SK-N-SH treated with all-trans-retinoic acid at 6 μM for 48 hours (cell line): Measurements from ENCODE around the gene TFR2.

ENCODE experiments used
- ATAC-seq: fragments of 200-7000 bp; cut with Tn5 transposase; 3 replicates; pipeline ENCODE4 v1.9.1; 2020; ENCODE audit warnings: mild to moderate bottlenecking, moderate library complexity
- ARNTL ChIP-seq: fragments of 450-650 bp; formaldehyde crosslinking; IDR thresholded peaks from 2 replicates; pipeline ENCODE4 v1.5.0; 2020; ENCODE audit warnings: low read depth, mild to moderate bottlenecking, moderate library complexity, borderline replicate concordance
- BACH2 ChIP-seq: fragments of 250-450 bp; sonication (Bioruptor Pico); IDR thresholded peaks from 2 replicates; pipeline ENCODE4 v1.9.0; 2021; ENCODE audit warnings: mild to moderate bottlenecking, borderline replicate concordance
- CSDC2 ChIP-seq: fragments of 250-450 bp; sonication (Bioruptor Pico); IDR thresholded peaks from 2 replicates; pipeline ENCODE4 v1.5.0; 2020; ENCODE audit warnings: mild to moderate bottlenecking, moderate library complexity
- ESRRG ChIP-seq: fragments of 250-450 bp; sonication (Bioruptor Pico); IDR thresholded peaks from 2 replicates; pipeline ENCODE4 v1.6.1; 2021; ENCODE audit warnings: mild to moderate bottlenecking
- GLIS3 ChIP-seq: fragments of 250-450 bp; sonication (Bioruptor Pico); IDR thresholded peaks from 2 replicates; pipeline ENCODE4 v1.5.0; 2020; ENCODE audit warnings: mild to moderate bottlenecking, moderate library complexity
- ISL1 ChIP-seq: fragments of 250-450 bp; sonication (Bioruptor Pico); IDR thresholded peaks from 2 replicates; pipeline ENCODE4 v2.1.2; 2022; ENCODE audit warnings: mild to moderate bottlenecking, moderate library complexity
- OSR1 ChIP-seq: fragments of 250-450 bp; sonication (Bioruptor Pico); IDR thresholded peaks from 2 replicates; pipeline ENCODE4 v1.8.0; 2022; ENCODE audit warnings: moderate library complexity, mild to moderate bottlenecking, inconsistent platforms
- PPARA ChIP-seq: fragments of 250-450 bp; sonication (Bioruptor Pico); IDR thresholded peaks from 2 replicates; pipeline ENCODE4 v1.5.0; 2020; ENCODE audit warnings: mild to moderate bottlenecking, borderline replicate concordance
- RARB ChIP-seq: fragments of 250-450 bp; sonication (Bioruptor Pico); IDR thresholded peaks from 2 replicates; pipeline ENCODE4 v1.8.0; 2021; ENCODE audit warnings: mild to moderate bottlenecking, moderate library complexity
- SNAI2 ChIP-seq: fragments of 250-450 bp; sonication (Bioruptor Pico); IDR thresholded peaks from 2 replicates; pipeline ENCODE4 v1.5.0; 2020; ENCODE audit warnings: mild to moderate bottlenecking, moderate library complexity
- TCF4 ChIP-seq: fragments of 250-450 bp; sonication (Bioruptor Pico); IDR thresholded peaks from 2 replicates; pipeline ENCODE4 v1.8.0; 2021; ENCODE audit warnings: mild to moderate bottlenecking, moderate library complexity, borderline replicate concordance
- TOX ChIP-seq: fragments of 250-450 bp; sonication (Bioruptor Pico); IDR thresholded peaks from 2 replicates; pipeline ENCODE4 v1.8.0; 2021; ENCODE audit warnings: mild to moderate bottlenecking, moderate library complexity, borderline replicate concordance
- ZC3H10 ChIP-seq: fragments of 250-450 bp; sonication (Bioruptor Pico); IDR thresholded peaks from 2 replicates; pipeline ENCODE4 v1.5.1; 2021; ENCODE audit warnings: mild to moderate bottlenecking, moderate library complexity
- ZFP3 ChIP-seq: fragments of 250-450 bp; sonication (Bioruptor Pico); IDR thresholded peaks from 2 replicates; pipeline ENCODE4 v1.5.0; 2020; ENCODE audit warnings: mild to moderate bottlenecking, moderate library complexity
- ZFP30 ChIP-seq: fragments of 450-650 bp; formaldehyde crosslinking; IDR thresholded peaks from 2 replicates; pipeline ENCODE4 v1.5.0; 2022; ENCODE audit warnings: mild to moderate bottlenecking, moderate library complexity
- ZNF565 ChIP-seq: fragments of 450-650 bp; formaldehyde crosslinking; conservative IDR thresholded peaks from 2 replicates; pipeline ENCODE4 v1.5.0; 2020; ENCODE audit warnings: low read depth, mild to moderate bottlenecking, moderate library complexity
- ZNF70 ChIP-seq: fragments of 450-650 bp; formaldehyde crosslinking; IDR thresholded peaks from 2 replicates; pipeline ENCODE4 v1.5.0; 2020; ENCODE audit warnings: mild to moderate bottlenecking, moderate library complexity
- ZNF8 ChIP-seq: fragments of 450-650 bp; formaldehyde crosslinking; IDR thresholded peaks from 2 replicates; pipeline ENCODE4 v1.5.0; 2020; ENCODE audit warnings: mild to moderate bottlenecking, moderate library complexity
- TF ChIP-seq, protein P1 (sequence below): fragments of 250-450 bp; sonication (Bioruptor Pico); IDR thresholded peaks from 2 replicates; pipeline ENCODE4 v1.5.1; 2021; ENCODE audit warnings: mild to moderate bottlenecking, moderate library complexity
- TF ChIP-seq, protein P2 (sequence below): fragments of 250-450 bp; sonication (Bioruptor Pico); IDR thresholded peaks from 2 replicates; pipeline ENCODE4 v1.5.0; 2020; ENCODE audit warnings: mild to moderate bottlenecking, moderate library complexity
- TF ChIP-seq, protein P3 (sequence below): fragments of 250-450 bp; sonication (Bioruptor Pico); IDR thresholded peaks from 2 replicates; pipeline ENCODE4 v1.5.1; 2020; ENCODE audit warnings: low read depth, mild to moderate bottlenecking, moderate library complexity
- TF ChIP-seq, protein P4 (sequence below): fragments of 250-450 bp; sonication (Bioruptor Pico); IDR thresholded peaks from 2 replicates; pipeline ENCODE4 v1.8.0; 2021; ENCODE audit warnings: low read depth, mild to moderate bottlenecking, moderate library complexity, borderline replicate concordance
- TF ChIP-seq, protein P5 (sequence below): fragments of 250-450 bp; sonication (Bioruptor Pico); IDR thresholded peaks from 2 replicates; pipeline ENCODE4 v1.8.0; 2020; ENCODE audit warnings: mild to moderate bottlenecking, moderate library complexity, borderline replicate concordance

The TFR2 gene

DNA sequence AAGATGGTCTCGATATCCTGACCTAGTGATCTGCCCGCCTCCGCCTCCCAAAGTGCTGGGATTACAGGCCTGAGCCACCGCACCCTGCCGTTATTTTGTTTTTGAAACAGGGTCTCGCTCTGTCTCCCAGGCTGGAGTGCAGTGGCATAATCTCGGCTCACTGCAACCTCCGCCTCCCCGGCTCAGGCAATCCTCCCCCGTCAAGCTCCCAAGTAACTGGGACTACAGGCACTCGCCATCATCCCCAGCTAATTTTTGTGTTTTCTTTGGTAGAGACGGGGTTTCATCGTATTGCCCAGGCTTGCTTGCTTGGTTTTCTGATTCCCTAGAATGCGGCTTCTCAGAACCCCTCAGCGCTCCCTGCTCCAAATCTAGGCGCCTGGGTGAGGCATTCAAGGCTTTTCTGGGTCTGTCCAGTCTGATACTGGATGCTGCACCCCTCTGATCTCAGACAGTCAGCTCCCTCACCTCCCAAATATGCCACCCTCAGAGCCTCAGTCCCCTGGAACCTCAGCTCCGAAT is 1.3 kb downstream of the TFR2 start:
- no peak for ATAC-seq
- TF ChIP-seq ZNF70: no peak
- TF ChIP-seq, protein P1, sequence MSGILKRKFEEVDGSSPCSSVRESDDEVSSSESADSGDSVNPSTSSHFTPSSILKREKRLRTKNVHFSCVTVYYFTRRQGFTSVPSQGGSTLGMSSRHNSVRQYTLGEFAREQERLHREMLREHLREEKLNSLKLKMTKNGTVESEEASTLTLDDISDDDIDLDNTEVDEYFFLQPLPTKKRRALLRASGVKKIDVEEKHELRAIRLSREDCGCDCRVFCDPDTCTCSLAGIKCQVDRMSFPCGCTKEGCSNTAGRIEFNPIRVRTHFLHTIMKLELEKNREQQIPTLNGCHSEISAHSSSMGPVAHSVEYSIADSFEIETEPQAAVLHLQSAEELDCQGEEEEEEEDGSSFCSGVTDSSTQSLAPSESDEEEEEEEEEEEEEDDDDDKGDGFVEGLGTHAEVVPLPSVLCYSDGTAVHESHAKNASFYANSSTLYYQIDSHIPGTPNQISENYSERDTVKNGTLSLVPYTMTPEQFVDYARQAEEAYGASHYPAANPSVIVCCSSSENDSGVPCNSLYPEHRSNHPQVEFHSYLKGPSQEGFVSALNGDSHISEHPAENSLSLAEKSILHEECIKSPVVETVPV (CRISPR knock-in tag): no peak
- TF ChIP-seq OSR1 (CRISPR knock-in tag): no peak
- TF ChIP-seq ISL1 (CRISPR knock-in tag): no peak
- no peak for TF ChIP-seq TCF4 (CRISPR knock-in tag)
- TF ChIP-seq ZC3H10 (CRISPR knock-in tag): no peak
- TF ChIP-seq SNAI2 (CRISPR knock-in tag): no peak
- no peak for TF ChIP-seq ARNTL (CRISPR knock-in tag)
- TF ChIP-seq ESRRG (CRISPR knock-in tag): no peak
- no peak for TF ChIP-seq ZNF565
- TF ChIP-seq BACH2 (CRISPR knock-in tag): no peak
- TF ChIP-seq, protein P2, sequence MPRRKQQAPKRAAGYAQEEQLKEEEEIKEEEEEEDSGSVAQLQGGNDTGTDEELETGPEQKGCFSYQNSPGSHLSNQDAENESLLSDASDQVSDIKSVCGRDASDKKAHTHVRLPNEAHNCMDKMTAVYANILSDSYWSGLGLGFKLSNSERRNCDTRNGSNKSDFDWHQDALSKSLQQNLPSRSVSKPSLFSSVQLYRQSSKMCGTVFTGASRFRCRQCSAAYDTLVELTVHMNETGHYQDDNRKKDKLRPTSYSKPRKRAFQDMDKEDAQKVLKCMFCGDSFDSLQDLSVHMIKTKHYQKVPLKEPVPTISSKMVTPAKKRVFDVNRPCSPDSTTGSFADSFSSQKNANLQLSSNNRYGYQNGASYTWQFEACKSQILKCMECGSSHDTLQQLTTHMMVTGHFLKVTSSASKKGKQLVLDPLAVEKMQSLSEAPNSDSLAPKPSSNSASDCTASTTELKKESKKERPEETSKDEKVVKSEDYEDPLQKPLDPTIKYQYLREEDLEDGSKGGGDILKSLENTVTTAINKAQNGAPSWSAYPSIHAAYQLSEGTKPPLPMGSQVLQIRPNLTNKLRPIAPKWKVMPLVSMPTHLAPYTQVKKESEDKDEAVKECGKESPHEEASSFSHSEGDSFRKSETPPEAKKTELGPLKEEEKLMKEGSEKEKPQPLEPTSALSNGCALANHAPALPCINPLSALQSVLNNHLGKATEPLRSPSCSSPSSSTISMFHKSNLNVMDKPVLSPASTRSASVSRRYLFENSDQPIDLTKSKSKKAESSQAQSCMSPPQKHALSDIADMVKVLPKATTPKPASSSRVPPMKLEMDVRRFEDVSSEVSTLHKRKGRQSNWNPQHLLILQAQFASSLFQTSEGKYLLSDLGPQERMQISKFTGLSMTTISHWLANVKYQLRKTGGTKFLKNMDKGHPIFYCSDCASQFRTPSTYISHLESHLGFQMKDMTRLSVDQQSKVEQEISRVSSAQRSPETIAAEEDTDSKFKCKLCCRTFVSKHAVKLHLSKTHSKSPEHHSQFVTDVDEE: no peak
- TF ChIP-seq, protein P3, sequence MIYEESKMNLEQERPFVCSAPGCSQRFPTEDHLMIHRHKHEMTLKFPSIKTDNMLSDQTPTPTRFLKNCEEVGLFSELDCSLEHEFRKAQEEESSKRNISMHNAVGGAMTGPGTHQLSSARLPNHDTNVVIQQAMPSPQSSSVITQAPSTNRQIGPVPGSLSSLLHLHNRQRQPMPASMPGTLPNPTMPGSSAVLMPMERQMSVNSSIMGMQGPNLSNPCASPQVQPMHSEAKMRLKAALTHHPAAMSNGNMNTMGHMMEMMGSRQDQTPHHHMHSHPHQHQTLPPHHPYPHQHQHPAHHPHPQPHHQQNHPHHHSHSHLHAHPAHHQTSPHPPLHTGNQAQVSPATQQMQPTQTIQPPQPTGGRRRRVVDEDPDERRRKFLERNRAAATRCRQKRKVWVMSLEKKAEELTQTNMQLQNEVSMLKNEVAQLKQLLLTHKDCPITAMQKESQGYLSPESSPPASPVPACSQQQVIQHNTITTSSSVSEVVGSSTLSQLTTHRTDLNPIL (CRISPR knock-in tag): no peak
- no peak for TF ChIP-seq TOX (CRISPR knock-in tag)
- TF ChIP-seq GLIS3 (CRISPR knock-in tag): no peak
- no peak for TF ChIP-seq ZNF8 (CRISPR knock-in tag)
- no peak for TF ChIP-seq PPARA (CRISPR knock-in tag)
- TF ChIP-seq, protein P4, sequence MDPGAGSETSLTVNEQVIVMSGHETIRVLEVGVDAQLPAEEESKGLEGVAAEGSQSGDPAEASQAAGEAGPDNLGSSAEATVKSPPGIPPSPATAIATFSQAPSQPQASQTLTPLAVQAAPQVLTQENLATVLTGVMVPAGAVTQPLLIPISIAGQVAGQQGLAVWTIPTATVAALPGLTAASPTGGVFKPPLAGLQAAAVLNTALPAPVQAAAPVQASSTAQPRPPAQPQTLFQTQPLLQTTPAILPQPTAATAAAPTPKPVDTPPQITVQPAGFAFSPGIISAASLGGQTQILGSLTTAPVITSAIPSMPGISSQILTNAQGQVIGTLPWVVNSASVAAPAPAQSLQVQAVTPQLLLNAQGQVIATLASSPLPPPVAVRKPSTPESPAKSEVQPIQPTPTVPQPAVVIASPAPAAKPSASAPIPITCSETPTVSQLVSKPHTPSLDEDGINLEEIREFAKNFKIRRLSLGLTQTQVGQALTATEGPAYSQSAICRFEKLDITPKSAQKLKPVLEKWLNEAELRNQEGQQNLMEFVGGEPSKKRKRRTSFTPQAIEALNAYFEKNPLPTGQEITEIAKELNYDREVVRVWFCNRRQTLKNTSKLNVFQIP (CRISPR knock-in tag): no peak
- no peak for TF ChIP-seq CSDC2 (CRISPR knock-in tag)
- TF ChIP-seq ZFP30 (CRISPR knock-in tag): no peak

DNA sequence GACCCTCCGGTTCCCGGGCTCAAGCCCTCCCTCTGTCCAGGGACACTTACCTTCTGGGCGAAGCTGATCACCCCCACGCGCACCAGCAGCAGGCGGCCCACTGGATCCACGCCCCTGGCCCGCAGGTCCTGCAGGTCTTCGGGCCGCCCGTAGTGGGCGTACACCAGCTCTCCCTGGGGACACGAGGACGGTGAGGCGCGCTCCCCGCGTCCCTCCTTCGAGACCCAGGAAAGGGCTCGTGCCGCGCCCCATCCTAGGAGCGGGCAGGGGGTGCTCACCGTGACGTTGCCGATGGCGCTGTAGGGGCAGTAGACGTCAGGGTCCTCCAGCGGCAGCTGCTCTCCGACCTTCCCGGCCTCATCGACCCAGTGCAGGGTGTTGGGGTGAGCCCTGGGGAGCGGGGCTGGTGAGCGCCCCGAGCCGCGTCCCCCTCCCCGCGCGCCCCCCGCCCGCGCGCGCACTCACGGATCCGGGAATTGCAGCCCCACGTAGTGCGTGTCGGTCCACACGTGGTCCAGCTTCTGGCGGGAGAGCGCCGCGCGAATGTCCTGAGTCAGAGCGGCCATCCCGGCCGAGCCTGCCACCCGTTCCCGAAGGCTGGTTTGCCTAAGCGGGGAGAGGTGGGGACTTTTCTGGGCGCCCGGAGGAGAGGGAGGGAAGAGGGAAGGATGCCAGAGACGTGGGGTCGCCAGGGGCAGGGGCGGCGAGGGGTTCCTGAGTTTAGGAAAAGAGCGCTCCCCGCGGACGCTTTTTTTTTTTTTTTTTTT is 8.2 kb downstream of the TFR2 start:
- TF ChIP-seq, protein P5, sequence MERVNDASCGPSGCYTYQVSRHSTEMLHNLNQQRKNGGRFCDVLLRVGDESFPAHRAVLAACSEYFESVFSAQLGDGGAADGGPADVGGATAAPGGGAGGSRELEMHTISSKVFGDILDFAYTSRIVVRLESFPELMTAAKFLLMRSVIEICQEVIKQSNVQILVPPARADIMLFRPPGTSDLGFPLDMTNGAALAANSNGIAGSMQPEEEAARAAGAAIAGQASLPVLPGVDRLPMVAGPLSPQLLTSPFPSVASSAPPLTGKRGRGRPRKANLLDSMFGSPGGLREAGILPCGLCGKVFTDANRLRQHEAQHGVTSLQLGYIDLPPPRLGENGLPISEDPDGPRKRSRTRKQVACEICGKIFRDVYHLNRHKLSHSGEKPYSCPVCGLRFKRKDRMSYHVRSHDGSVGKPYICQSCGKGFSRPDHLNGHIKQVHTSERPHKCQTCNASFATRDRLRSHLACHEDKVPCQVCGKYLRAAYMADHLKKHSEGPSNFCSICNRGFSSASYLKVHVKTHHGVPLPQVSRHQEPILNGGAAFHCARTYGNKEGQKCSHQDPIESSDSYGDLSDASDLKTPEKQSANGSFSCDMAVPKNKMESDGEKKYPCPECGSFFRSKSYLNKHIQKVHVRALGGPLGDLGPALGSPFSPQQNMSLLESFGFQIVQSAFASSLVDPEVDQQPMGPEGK (CRISPR knock-in tag): no peak
- no peak for TF ChIP-seq ZFP3 (CRISPR knock-in tag)
- ATAC-seq: peak; percentile 85

DNA sequence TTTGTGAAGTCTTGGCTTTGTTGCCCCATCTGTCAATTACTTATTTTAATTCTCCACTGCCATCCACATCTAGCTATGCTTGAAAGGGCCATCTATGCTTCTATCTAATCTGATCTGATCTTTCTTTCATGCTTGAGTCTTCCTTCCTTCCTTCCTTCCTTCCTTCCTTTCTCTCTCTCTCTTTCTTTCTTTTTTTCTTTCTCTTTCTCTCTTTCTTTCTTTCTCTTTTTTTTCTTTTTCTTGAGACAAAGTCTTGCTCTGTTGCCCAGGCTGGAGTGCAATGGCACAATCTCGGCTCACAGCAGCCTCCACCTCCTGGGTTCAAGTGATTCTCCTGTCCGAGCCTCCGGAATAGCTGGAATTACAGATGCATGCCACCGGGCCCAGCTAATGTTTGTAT is 11.3 kb downstream of the TFR2 start:
- ATAC-seq: no peak
- TF ChIP-seq BACH2 (CRISPR knock-in tag): no peak
- TF ChIP-seq TCF4 (CRISPR knock-in tag): no peak
- no peak for TF ChIP-seq CSDC2 (CRISPR knock-in tag)
- TF ChIP-seq, protein P5 (CRISPR knock-in tag): no peak
- TF ChIP-seq ARNTL (CRISPR knock-in tag): no peak
- no peak for TF ChIP-seq ZNF8 (CRISPR knock-in tag)
- TF ChIP-seq OSR1 (CRISPR knock-in tag): no peak
- TF ChIP-seq, protein P1 (CRISPR knock-in tag): no peak
- TF ChIP-seq ZC3H10 (CRISPR knock-in tag): no peak
- no peak for TF ChIP-seq ZNF70
- TF ChIP-seq ISL1 (CRISPR knock-in tag): no peak
- no peak for TF ChIP-seq RARB (CRISPR knock-in tag)
- TF ChIP-seq ZFP30 (CRISPR knock-in tag): no peak
